Ovary (tissue), 9 donors: ENCODE measurements around the gene MYOG. TPM values are rescaled to one million over a fixed set of nuclear protein-coding genes. Genes with fewer than 3 reads are reported as not detected.

Experiments used
- DNase-seq, 5 donors: peaks; one replicate each; pipeline ENCODE4 v3.0.0-alpha.2; 2019 to 2020
- H3K27ac ChIP-seq, 2 donors: fragments of 200-600 bp; one replicate each; pipeline versions ENCODE4 v1.5.1 to v1.8.0; 2019 to 2022
- H3K27me3 ChIP-seq: fragments of 200-600 bp; one replicate; pipeline ENCODE4 v1.8.0; 2022
- H3K36me3 ChIP-seq: fragments of 200-600 bp; sonication (generic); one replicate; pipeline ENCODE4 v1.5.1; 2019
- H3K4me1 ChIP-seq: one replicate; pipeline ENCODE4 v1.8.1; 2013; ENCODE audit warnings: mild to moderate bottlenecking, moderate library complexity; ENCODE audit not compliant: insufficient read depth
- H3K4me3 ChIP-seq: fragments of 200-600 bp; sonication (generic); one replicate; pipeline ENCODE4 v1.5.1; 2017
- H3K9me3 ChIP-seq, 2 donors: fragments of 200-600 bp in 1 of 2; sonication (generic) in 1 of 2; one replicate each; pipeline versions ENCODE4 v1.5.1 to v1.8.1; 2013 to 2019; ENCODE audit warnings: mild to moderate bottlenecking in 1 of 2, moderate library complexity in 1 of 2
- EP300 ChIP-seq: sonication (generic); formaldehyde crosslinking; IDR thresholded peaks from one replicate; pipeline ENCODE4 v1.6.1; 2017; ENCODE audit warnings: antibody characterized with exemption
- POLR2A ChIP-seq: fragments of 450-650 bp; IDR thresholded peaks from one replicate; pipeline ENCODE4 v1.6.1; 2017; ENCODE audit warnings: antibody characterized with exemption, mild to moderate bottlenecking, moderate library complexity
- WGBS, 3 donors: extraction: QIAGEN DNeasy Blood & Tissue Kit in 1 of 3; methylation state at CpG; one replicate each; pipeline versions ENCODE4 v1.1.5 to v1.1.7; 2013 to 2017; 5-methylcytosine and 5-hydroxymethylcytosine counted together
- intact Hi-C, 4 donors: fragments of 100-400 bp; cut with DNase I; formaldehyde crosslinking; loops; one replicate each; pipeline versions ENCODE4 v1.11.0 to v1.15.1; 2022 to 2023
- polyA plus RNA-seq, 2 donors: library from polyadenylated mRNA; stranded (reverse); fragments of 200-250 nt in 1 of 2; fragments of 350-450 nt in 1 of 2; fragmentation: Illumina TruSeq in 1 of 2; extraction: RNeasy Lipid Tissue Mini Kit (QIAGEN cat#74804) in 1 of 2; gene quantifications; one replicate each; pipeline ENCODE4 v1.2.3, GENCODE V29; 2013 to 2014
- total RNA-seq, 7 donors: library from RNA; depleted of rRNA in 2 of 7; stranded (reverse); fragments of >200 nt in 2 of 7; fragmentation: NEBNext Ultra II Directional in 3 of 7; extraction: Animal tissue kit (Norgen Biotek cat#: 25700) in 3 of 7; gene quantifications; one replicate each; pipeline versions ENCODE4 v1.1.0 to v1.2.4, GENCODE V29; 2016 to 2023
- TF ChIP-seq, protein P1 (sequence below), 3 donors: fragments of 450-650 bp in 2 of 3; fragments of 200-600 bp in 1 of 3; IDR thresholded peaks; one replicate each; pipeline versions ENCODE4 v1.5.1 to v1.8.0; 2016 to 2022; ENCODE audit warnings: antibody characterized with exemption in 3 of 3, mild to moderate bottlenecking in 1 of 3
- donor health status: DM: no; HTN: no; CAD: no; lungs with moderate emphysema.
- donor health status: DM: no; HTN: no; CAD: no.
- donor health status: Bipolar disorder and iron deficiency.
- donor health status: DM: yes; HTN: yes; CAD: no.
- donor health status: DM: no; HTN: no; CAD: no.
- donor health status: DM: yes; HTN: yes; CAD: no.

Gene MYOG
- total and polyA plus RNA-seq, 9 donors, result not detected

DNA sequence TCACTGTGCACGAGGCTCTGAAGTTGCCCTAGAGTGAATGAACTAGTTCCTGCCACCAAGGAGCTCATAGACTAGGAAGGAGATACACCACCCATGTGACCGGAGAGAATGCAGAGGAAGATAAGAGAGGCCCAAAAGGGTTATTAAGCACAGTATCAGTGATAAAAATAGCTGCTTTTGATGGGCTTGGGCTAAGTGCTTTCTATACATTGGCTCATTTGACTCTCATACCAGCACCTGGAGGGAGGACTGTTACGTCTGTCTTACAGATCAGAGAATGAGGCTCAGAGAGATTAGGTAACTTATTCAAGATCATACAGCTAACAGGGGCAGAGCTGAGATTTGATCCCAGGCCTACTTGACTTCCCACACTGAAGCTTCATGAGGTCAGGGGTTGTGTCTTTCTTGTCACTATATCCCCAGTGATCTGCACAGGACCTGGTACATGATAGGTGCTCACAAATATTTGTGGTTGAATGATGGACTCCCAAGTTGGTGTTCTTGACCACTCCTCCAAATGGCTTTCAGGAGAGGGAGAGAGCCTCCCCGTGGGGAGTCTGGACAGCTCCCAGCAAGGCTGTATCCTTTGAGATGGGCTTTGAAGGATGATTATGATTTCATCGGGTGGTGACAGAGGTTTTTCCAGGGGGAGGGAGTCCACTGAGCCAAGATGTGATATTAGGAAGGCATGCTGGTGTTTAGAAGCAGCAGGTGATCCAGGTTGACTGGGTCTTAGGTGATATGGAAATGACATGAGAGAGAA lies 45.1 kb downstream of the MYOG start:
- intact Hi-C loops, result loop anchor here in 1 of 4 donors (5.0 kb wide), 1 partner anchor 177 kb away; no protein-coding TSS in a partner anchor
- H3K9me3 ChIP-seq, result no peaks in the 10 kb centered on the region
- no peak overlapping the region for H3K4me3 ChIP-seq
- H3K27me3 ChIP-seq, result no peaks in the 10 kb centered on the region
- WGBS, 3 donors, result 55 to 60% (median 58%) methylated on average over 5 of the region's 5 CpGs
- TF ChIP-seq POLR2A, result no peak
- no peak for TF ChIP-seq EP300
- TF ChIP-seq, protein P1, sequence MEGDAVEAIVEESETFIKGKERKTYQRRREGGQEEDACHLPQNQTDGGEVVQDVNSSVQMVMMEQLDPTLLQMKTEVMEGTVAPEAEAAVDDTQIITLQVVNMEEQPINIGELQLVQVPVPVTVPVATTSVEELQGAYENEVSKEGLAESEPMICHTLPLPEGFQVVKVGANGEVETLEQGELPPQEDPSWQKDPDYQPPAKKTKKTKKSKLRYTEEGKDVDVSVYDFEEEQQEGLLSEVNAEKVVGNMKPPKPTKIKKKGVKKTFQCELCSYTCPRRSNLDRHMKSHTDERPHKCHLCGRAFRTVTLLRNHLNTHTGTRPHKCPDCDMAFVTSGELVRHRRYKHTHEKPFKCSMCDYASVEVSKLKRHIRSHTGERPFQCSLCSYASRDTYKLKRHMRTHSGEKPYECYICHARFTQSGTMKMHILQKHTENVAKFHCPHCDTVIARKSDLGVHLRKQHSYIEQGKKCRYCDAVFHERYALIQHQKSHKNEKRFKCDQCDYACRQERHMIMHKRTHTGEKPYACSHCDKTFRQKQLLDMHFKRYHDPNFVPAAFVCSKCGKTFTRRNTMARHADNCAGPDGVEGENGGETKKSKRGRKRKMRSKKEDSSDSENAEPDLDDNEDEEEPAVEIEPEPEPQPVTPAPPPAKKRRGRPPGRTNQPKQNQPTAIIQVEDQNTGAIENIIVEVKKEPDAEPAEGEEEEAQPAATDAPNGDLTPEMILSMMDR (IDR thresholded peaks at IDR 0.05), result no peak
- DNase-seq, result no peak
- H3K4me1 ChIP-seq, result no peaks in the 10 kb centered on the region
- H3K36me3 ChIP-seq, result no peaks in the 10 kb centered on the region
- H3K27ac ChIP-seq, result no peak overlapping the region

DNA sequence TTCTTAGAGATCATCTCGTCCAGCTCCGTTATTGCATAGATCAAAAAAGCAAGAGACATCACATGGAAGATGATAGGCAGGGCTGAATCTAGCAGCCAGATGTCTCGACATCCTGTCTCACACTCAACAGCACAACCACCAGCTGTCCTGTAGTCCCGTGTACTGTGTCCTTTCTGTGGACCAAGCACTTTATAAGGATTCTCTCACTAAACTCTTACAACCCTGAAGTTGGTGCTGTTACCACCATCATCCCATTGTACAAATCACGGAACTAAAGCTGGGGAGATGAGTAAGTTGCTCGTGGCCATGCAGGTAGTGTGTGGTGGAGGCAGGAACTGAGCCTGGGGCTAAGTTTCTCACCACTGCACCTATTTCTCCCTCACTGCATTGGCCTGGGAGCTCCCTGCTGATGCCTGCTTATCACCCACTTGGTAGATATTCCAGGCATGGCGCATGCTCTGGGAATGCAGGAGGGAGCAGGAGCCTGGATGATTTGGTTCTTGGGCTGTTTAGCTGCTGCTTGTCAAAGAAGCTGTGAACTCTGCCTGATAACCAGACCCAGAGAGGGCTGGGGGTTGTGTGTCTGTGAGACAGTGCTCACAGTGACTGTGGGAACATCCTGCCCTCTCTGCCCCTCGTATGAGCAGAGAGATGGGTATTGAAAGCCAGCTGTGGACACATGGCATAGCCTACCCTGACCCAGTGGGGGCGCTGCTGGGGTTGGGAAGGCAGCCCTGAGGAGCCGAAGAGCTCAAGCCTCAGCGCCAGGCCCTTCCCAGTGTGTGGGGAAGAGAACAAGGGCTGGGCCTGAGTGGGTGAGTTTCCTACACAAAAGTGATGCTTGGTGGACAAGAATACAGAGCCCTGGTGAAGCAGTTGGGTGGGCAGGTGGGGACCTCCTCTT lies 46.0 kb downstream of the MYOG start:
- WGBS, 3 donors, result 56 to 59% (median 57%) methylated on average over 11 of the region's 11 CpGs
- H3K27me3 ChIP-seq, result no peaks in the 10 kb centered on the region
- H3K27ac ChIP-seq, result no peak overlapping the region
- H3K36me3 ChIP-seq, result no peaks in the 10 kb centered on the region
- no peaks in the 10 kb centered on the region for H3K9me3 ChIP-seq
- no peak overlapping the region for H3K4me3 ChIP-seq
- no peak for TF ChIP-seq POLR2A
- TF ChIP-seq, protein P1 (IDR thresholded peaks at IDR 0.05), result peak in 2 of 3 donors; percentile 1 to 6
- DNase-seq, result no peak
- no peaks in the 10 kb centered on the region for H3K4me1 ChIP-seq
- intact Hi-C loops, result loop anchor here (2.0 to 5.0 kb wide), 2 partner anchors 177 to 179 kb away; no protein-coding TSS in a partner anchor

DNA sequence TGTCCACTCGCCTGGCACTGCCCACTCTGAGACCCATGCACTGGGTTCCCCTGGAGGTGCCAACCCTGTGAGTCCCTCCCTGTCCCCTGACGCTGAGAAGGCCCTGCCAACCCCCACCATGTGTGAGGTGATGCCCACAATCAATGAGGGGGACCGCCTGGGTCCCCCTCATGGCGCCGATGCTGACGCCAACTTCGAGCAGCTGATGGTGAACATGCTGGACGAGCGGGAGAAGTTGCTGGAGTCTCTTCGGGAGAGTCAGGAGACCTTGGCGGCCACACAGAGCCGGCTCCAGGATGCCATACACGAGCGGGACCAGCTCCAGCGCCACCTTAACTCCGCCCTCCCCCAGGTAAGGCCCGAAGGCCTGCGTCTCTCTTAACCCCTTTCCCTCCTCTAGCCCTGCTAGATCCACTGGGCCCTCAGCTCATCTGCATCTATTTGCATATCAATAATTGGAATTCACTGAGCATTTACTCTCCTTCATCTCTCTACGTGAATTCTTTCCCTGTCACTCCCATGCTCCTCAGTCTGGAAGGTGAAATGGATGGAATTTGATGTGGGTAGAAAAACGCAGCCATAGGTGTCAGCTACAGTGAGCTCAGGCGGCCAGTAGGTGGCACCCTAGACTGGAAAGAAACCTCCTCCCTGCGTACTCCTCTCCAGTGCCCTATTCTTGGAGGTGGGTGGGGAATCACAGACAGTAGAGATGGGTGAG lies 46.8 kb downstream of the MYOG start:
- WGBS, 3 donors, result 49 to 61% (median 49%) methylated on average over 20 to 22 of the region's 22 CpGs
- peak; percentile 64 to 81 (median 76) for DNase-seq
- H3K4me1 ChIP-seq, result no peaks in the 10 kb centered on the region

More for the DNA sequence above, 46.8 kb downstream of the MYOG start:
- Histone ChIP-seq H3K9me3 (no peaks in the 10 kb centered on the region), H3K27ac (no peak overlapping the region), H3K36me3 (no peaks in the 10 kb centered on the region), H3K4me3 (no peak overlapping the region), H3K27me3 (no peaks in the 10 kb centered on the region)
- TF ChIP-seq EP300 (no peak), POLR2A (no peak)
- TF ChIP-seq, protein P1 (IDR thresholded peaks at IDR 0.05), result peak; percentile 66 to 86 (median 75)
- intact Hi-C loops, result loop anchor here in 3 of 4 donors (2.0 to 5.0 kb wide), 2 partner anchors 178 to 180 kb away; no protein-coding TSS in a partner anchor
